Skeletal muscle satellite cell (primary cell): ENCODE data around the gene GSDME. TPM values are rescaled to one million over a fixed set of nuclear protein-coding genes. Genes with fewer than 3 reads are reported as not detected.
"Not testable (repeated sequence)": the region's sequence is repeated elsewhere in the genome, so short reads cannot be mapped to it uniquely, and the experiment has no call there.

Experiments used
- H3K27me3 ChIP-seq: 2 replicates; pipeline ENCODE4 v1.7.0; 2013; ENCODE audit warnings: low read length; ENCODE audit not compliant: control insufficient read depth, insufficient read depth
- H3K36me3 ChIP-seq: 2 replicates; pipeline ENCODE4 v1.7.0; 2013; ENCODE audit warnings: mild to moderate bottlenecking, control low read depth, low read length; ENCODE audit not compliant: insufficient read depth
- H3K4me1 ChIP-seq: 2 replicates; pipeline ENCODE4 v1.7.0; 2013; ENCODE audit warnings: low read length; ENCODE audit not compliant: control insufficient read depth, insufficient read depth
- H3K4me2 ChIP-seq: 2 replicates; pipeline ENCODE4 v1.7.0; 2013; ENCODE audit warnings: mild to moderate bottlenecking, low read length
- H3K4me3 ChIP-seq: 2 replicates; pipeline ENCODE4 v1.7.0; 2013; ENCODE audit warnings: low read length
- H3K9ac ChIP-seq: 2 replicates; pipeline ENCODE4 v1.7.0; 2013; ENCODE audit warnings: mild to moderate bottlenecking, low read depth, low read length, moderate library complexity
- H3K9me3 ChIP-seq: replicated peaks from 2 replicates; pipeline ENCODE4 v1.7.0; 2013; ENCODE audit warnings: mild to moderate bottlenecking, control low read depth, low read length
- total RNA-seq: library from RNA; depleted of rRNA; stranded (reverse); fragments of >200 nt; gene quantifications from 2 replicates; pipeline ENCODE4 v1.2.3, GENCODE V29; 2012; rRNA removed

GSDME gene
- 8.6 and 9.8 TPM in 2 replicates for total RNA-seq

DNA sequence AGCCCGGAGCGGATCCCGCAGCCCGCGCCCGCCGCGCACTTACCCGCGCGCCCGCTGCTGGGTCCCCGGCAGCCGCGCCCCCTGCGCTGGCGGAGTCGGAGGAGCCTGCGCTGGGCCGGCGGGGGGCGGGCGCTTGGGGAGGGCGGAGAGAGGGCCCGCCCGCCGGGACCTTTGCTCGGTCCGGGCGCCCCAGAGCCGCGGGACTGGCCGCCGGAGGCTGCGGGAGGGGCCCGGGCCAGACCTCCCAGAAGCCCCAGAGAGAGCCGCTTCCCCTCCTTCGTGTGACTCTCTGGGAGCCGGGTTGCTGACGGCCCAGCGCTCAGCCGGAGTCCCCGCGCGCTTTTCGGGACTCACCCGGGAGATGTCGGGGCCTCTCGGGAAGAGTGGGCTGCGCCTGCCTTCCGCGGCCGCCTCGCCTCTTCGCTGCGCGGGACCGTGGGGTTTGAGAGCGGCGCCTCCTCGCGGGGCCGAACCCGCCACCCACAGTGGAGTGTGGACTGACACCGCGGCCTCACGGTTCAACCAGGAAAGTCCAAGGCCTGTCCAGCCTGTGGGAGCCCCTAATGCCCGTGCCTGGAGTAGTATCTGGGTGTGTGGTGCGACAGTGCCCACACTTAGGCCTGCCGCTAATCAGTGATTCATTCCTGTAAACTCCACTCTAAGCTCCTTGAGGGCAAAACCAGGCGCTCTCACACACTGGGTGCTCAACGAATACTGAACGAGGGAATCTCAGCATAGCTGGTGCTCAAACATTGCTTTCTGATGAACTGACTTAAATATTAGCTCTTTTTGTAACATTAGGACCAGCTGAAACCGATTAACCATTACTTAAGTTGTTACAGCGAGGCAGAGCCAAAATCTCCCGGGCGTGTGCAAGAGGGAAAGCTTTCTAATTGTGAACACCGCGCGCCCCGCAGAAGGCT lies at the start of gene GSDME:
Gene GSDME, minus strand, starts transcription at position 112 of the 923 bp plus-strand sequence. CDS start 7,690 bp downstream, outside the sequence.
- peak within 1 kb of the TSS; percentile 97 for H3K4me2 ChIP-seq
- no peaks in the 10 kb centered on the region for H3K36me3 ChIP-seq
- peaks cover 29% of the 10 kb centered on the region for H3K4me1 ChIP-seq
- H3K4me3 ChIP-seq: peak within 1 kb of the TSS; percentile 85
- H3K9me3 ChIP-seq: no peaks in the 10 kb centered on the region
- H3K27me3 ChIP-seq: no peaks in the 10 kb centered on the region
- H3K9ac ChIP-seq: peak within 1 kb of the TSS; percentile 93

DNA sequence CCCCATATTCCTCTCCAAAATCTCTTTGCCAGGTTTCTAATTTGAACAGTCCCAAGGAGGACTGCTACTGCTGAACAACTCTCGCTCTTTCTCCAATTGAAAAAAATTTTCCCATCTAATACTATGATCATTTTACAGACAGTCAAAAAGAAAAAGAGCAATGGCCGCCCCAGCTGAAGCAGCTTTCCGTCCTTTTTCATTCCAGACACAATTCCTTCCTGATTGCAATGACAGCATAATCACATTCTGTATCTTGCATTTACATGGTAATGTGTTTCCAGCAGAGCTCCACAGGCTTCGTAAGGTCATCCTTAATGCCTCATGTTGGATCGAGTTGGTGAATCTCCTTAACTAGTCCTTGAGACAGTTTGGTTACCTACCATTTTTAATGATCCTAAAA lies 45.0 kb upstream of the GSDME start:
- Histone ChIP-seq H3K9me3 (no peaks in the 10 kb centered on the region), H3K4me1 (no peaks in the 10 kb centered on the region), H3K27me3 (no peaks in the 10 kb centered on the region), H3K4me2 (no peak overlapping the region), H3K9ac (no peak overlapping the region), H3K4me3 (no peak overlapping the region), H3K36me3 (peaks cover 25% of the 10 kb centered on the region)

DNA sequence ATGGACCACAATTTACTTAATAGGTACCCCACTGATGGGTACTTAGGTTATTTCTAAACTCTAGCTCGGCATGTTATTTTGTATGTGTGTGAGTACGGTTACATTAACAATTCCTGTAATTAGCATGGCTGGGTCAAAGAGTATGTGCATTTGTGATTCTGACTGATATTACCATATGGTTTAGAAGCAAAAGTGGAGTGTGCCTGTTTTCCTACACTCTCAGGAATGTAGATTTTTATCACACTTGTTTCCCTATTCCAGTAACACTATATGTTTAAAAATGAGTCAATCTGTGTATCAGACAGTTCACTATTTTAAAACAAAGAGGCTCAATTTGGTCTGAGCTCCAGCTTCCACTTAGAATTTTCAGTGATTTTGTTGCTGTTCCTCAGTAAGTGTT lies 44.6 kb upstream of the GSDME start:
- Histone ChIP-seq H3K36me3 (peaks cover 25% of the 10 kb centered on the region), H3K9ac (no peak overlapping the region), H3K27me3 (no peaks in the 10 kb centered on the region), H3K4me2 (no peak overlapping the region), H3K4me1 (no peaks in the 10 kb centered on the region), H3K9me3 (no peaks in the 10 kb centered on the region), H3K4me3 (no peak overlapping the region)

- H3K9ac ChIP-seq: no peak overlapping the region
- no peaks in the 10 kb centered on the region for H3K9me3 ChIP-seq
- no peak overlapping the region for H3K4me3 ChIP-seq
- H3K4me1 ChIP-seq: no peaks in the 10 kb centered on the region
- H3K27me3 ChIP-seq: no peaks in the 10 kb centered on the region
- H3K36me3 ChIP-seq: peaks cover 17% of the 10 kb centered on the region
- no peak overlapping the region for H3K4me2 ChIP-seq
These were observed 43.4 kb upstream of the GSDME start for GRCh38 chr7:24800667-24801066.

DNA sequence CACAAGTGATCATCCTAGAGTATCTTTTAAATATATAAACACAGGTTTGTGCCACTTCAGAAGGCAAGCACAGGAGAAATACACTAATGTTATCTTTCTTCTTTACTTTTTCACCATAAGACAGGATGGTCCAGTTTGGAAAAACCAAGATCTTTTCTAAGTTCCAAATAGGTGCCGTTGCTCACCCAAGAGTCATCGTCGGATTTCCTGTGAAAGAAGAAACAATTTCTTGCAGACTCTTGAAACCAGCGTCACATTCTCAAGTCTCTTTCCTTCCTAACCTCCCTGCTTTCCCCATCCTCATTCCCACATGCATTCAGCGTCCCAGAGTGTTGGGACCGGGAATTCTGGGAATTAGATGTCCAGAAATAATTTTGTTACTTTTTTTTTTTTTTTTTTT lies 42.8 kb upstream of the GSDME start:
- H3K4me2 ChIP-seq: no peak overlapping the region
- no peaks in the 10 kb centered on the region for H3K4me1 ChIP-seq
- no peak overlapping the region for H3K9ac ChIP-seq
- H3K27me3 ChIP-seq: no peaks in the 10 kb centered on the region
- H3K4me3 ChIP-seq: no peak overlapping the region
- peaks cover 17% of the 10 kb centered on the region for H3K36me3 ChIP-seq
- H3K9me3 ChIP-seq: no peaks in the 10 kb centered on the region

GRCh38 chr7:24799506-24799905 lies 42.2 kb upstream of the GSDME start:
- H3K36me3 ChIP-seq: peaks cover 17% of the 10 kb centered on the region

DNA sequence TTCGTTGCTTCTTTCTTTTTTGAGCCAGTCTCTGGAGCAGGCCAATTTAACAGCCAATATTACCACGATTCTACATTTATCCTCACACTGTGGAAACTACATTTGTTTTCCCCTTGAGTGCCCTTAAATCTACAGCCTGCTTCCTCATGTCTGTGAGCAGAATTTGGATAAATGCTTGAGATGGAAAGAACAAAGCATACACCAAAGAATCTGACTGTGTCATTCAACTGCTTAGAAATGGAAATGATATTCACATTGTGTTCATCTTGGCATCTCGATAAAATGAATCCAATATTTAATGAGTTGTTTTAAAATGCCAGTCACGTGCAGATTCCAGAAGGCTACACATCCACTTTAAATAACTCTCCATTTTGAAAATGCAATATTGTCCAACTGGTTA lies 41.0 kb upstream of the GSDME start:
- Histone ChIP-seq H3K4me1 (no peaks in the 10 kb centered on the region), H3K27me3 (no peaks in the 10 kb centered on the region), H3K4me2 (no peak overlapping the region), H3K4me3 (no peak overlapping the region), H3K9me3 (no peaks in the 10 kb centered on the region), H3K36me3 (peaks cover 10% of the 10 kb centered on the region), H3K9ac (no peak overlapping the region)

More at GRCh38 chr7:24799506-24799905, 42.2 kb upstream of the GSDME start:
- no peaks in the 10 kb centered on the region for H3K9me3 ChIP-seq
- H3K9ac ChIP-seq: no peak overlapping the region
- no peak overlapping the region for H3K4me2 ChIP-seq
- H3K27me3 ChIP-seq: no peaks in the 10 kb centered on the region
- no peak overlapping the region for H3K4me3 ChIP-seq
- no peaks in the 10 kb centered on the region for H3K4me1 ChIP-seq

- Histone ChIP-seq H3K9ac (no peak overlapping the region), H3K4me3 (no peak overlapping the region), H3K4me2 (no peak overlapping the region), H3K27me3 (no peaks in the 10 kb centered on the region), H3K4me1 (no peaks in the 10 kb centered on the region), H3K36me3 (peaks cover 8% of the 10 kb centered on the region), H3K9me3 (no peaks in the 10 kb centered on the region)
These were observed 40.0 kb upstream of the GSDME start for GRCh38 chr7:24797270-24797669.

DNA sequence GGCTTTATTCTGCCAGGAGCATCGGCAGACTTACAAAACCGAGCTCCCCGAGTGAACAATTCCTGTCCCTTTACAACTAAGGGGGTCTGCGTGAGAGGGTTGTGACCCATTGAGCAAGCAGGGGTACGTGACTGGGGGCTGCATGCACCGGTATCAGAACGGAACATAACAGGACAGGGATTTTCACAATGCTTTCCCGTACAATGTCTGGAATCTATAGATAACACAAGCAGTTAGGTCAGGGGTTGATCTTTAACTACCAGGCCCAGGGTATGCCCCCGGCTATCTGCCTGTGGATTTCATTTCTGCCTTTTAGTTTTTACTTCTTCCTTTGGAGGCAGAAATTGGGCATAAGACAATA lies 38.1 kb upstream of the GSDME start:
- H3K4me3 ChIP-seq: no peak overlapping the region

DNA sequence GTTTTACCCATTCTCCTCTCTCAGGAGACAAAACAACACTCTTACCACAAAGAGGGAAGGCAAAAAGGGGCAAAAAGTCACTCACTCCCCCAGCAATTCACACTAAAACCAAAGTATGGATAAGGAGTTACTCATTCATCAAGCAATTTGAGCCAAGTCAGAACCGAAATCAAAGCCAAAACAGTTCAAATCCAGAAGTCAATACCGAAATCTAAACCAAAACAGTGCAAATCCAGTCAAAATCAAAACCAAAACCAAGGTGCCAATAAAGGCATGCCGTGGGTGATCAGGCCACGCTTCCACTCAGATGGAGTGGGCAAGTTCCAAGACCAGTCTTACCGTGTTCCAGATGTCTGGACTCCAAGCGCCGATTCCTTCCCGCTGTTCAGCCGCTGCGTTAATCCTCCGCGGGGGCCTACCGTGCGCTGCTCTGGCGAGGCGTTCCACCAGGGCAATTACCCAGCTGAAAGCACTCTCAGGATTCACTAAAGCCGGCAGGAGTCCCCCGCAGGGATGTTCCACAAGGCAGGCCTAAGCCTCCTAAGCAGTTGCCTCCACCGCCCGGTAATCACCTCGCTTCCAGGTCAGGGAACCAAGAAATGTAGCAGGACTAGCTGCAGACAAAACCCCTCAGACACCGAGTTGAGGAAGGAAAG lies 37.6 kb upstream of the GSDME start:
- not testable (repeated sequence) for H3K4me2 ChIP-seq

More for the DNA sequence above, 38.1 kb upstream of the GSDME start:
- Histone ChIP-seq H3K27me3 (no peaks in the 10 kb centered on the region), H3K4me1 (no peaks in the 10 kb centered on the region), H3K9me3 (no peaks in the 10 kb centered on the region), H3K36me3 (no peaks in the 10 kb centered on the region), H3K9ac (no peak overlapping the region), H3K4me2 (no peak overlapping the region)

GRCh38 chr7:24793982-24794648 lies 36.9 kb upstream of the GSDME start:
- no peaks in the 10 kb centered on the region for H3K4me1 ChIP-seq
- H3K4me3 ChIP-seq: no peak overlapping the region
- no peaks in the 10 kb centered on the region for H3K36me3 ChIP-seq
- H3K4me2 ChIP-seq: no peak overlapping the region
- H3K9ac ChIP-seq: no peak overlapping the region
- H3K27me3 ChIP-seq: no peaks in the 10 kb centered on the region
- no peaks in the 10 kb centered on the region for H3K9me3 ChIP-seq

More for the DNA sequence above, 37.6 kb upstream of the GSDME start:
- H3K36me3 ChIP-seq, H3K27me3 ChIP-seq, H3K4me1 ChIP-seq, H3K4me3 ChIP-seq, H3K9ac ChIP-seq, H3K9me3 ChIP-seq: not testable (repeated sequence)
